Activated CD8-positive, alpha-beta memory T cell treated with anti-CD3 and anti-CD28 coated beads for 4 hours (primary cell): Measurements from ENCODE around the gene GSTA5.
A peak's percentile ranks its signal among the peaks of the same experiment; 100 is the strongest.
"Not testable (repeated sequence)": the region's sequence is repeated elsewhere in the genome, so short reads cannot be mapped to it uniquely, and the experiment has no call there.

Source experiments
- DNase-seq, 2 donors: peaks; one replicate each; pipeline ENCODE4 v3.0.0-alpha.2; 2020; ENCODE audit warnings: low read depth in 2 of 2

The GSTA5 gene

GRCh38 chr6:52834481-52834880 lies 6.1 kb downstream of the GSTA5 start:
- DNase-seq: no peak

- DNase-seq: not testable (repeated sequence)
These were observed 9.7 kb downstream of the GSTA5 start for GRCh38 chr6:52830869-52831268.

GRCh38 chr6:52829046-52829817 lies 11.4 kb downstream of the GSTA5 start:
- no peak for DNase-seq

- DNase-seq: not testable (repeated sequence)
These were observed 12.0 kb downstream of the GSTA5 start for GRCh38 chr6:52828621-52829020.

GRCh38 chr6:52827073-52827783 lies 13.4 kb downstream of the GSTA5 start:
- not testable (repeated sequence) for DNase-seq

- DNase-seq: no peak
These were observed 14.1 kb downstream of the GSTA5 start for GRCh38 chr6:52826513-52826912.

- not testable (repeated sequence) for DNase-seq
These were observed 14.6 kb downstream of the GSTA5 start for GRCh38 chr6:52825900-52826459.

- not testable (repeated sequence) for DNase-seq
These were observed 15.3 kb downstream of the GSTA5 start for GRCh38 chr6:52825270-52825793.

GRCh38 chr6:52821842-52822241 lies 18.8 kb downstream of the GSTA5 start:
- DNase-seq: no peak

- DNase-seq: no peak
These were observed 20.4 kb downstream of the GSTA5 start for GRCh38 chr6:52820198-52820597.

GRCh38 chr6:52815167-52816092 lies 25.2 kb downstream of the GSTA5 start:
- peak in 1 of 2 donors; percentile 2 for DNase-seq

- not testable (repeated sequence) for DNase-seq
These were observed 26.1 kb downstream of the GSTA5 start for GRCh38 chr6:52814545-52814944.

- not testable (repeated sequence) for DNase-seq
These were observed 30.8 kb downstream of the GSTA5 start for GRCh38 chr6:52809777-52810176.

GRCh38 chr6:52808660-52809059 lies 32.0 kb downstream of the GSTA5 start:
- no peak for DNase-seq

- not testable (repeated sequence) for DNase-seq
These were observed 36.9 kb downstream of the GSTA5 start, which contains the start of gene GSTA1 for GRCh38 chr6:52803668-52804255. Gene GSTA1 (minus strand): TSS chr6:52803816. CDS start chr6:52799267, 4,549 bp downstream.

- no peak for DNase-seq
These were observed 37.8 kb downstream of the GSTA5 start for GRCh38 chr6:52802806-52803205.

- DNase-seq: no peak
These were observed 39.3 kb downstream of the GSTA5 start for GRCh38 chr6:52801188-52801841.

- DNase-seq: not testable (repeated sequence)
These were observed 41.3 kb downstream of the GSTA5 start for GRCh38 chr6:52799272-52799671.

- not testable (repeated sequence) for DNase-seq
These were observed 46.2 kb downstream of the GSTA5 start for GRCh38 chr6:52794366-52794765.

GRCh38 chr6:52790861-52791260 lies 49.8 kb downstream of the GSTA5 start:
- DNase-seq: no peak
